ENCODE data around the gene CYYR1.

The CYYR1 gene

GRCh38 chr21:26554365-26554764, 18.7 kb downstream of the CYYR1 start:
- WGBS, result 95% methylated on average over 2 of the region's 2 CpGs
- peaks cover 11% of the 10 kb centered on the region for H3K36me3 ChIP-seq (ENCODE audit: insufficient read depth, low read length)
- no peaks in the 10 kb centered on the region for H3K9me3 ChIP-seq (ENCODE audit: insufficient read depth, low read depth, low read length)

GRCh38 chr21:26553898-26554297, 19.2 kb downstream of the CYYR1 start:
- H3K36me3 ChIP-seq (ENCODE audit: insufficient read depth, low read length), result peaks cover 6% of the 10 kb centered on the region
- no peak overlapping the region for H3K27ac ChIP-seq (ENCODE audit: low read depth, low read length)
- H3K4me1 ChIP-seq (ENCODE audit: insufficient read depth, low read length), result no peaks in the 10 kb centered on the region
- no peaks in the 10 kb centered on the region for H3K9me3 ChIP-seq (ENCODE audit: insufficient read depth, low read depth, low read length)
- H3K9ac ChIP-seq (ENCODE audit: low read depth, low read length), result no peak overlapping the region
- H3K4me3 ChIP-seq (ENCODE audit: low read length), result no peak overlapping the region
- 86% methylated on average over 1 of the region's 2 CpGs for WGBS
- no peaks in the 10 kb centered on the region for H3K27me3 ChIP-seq (ENCODE audit: insufficient read depth, low read length)

More at GRCh38 chr21:26554365-26554764, 18.7 kb downstream of the CYYR1 start:
- Histone ChIP-seq H3K4me3 (ENCODE audit: low read length) (no peak overlapping the region), H3K27me3 (ENCODE audit: insufficient read depth, low read length) (no peaks in the 10 kb centered on the region), H3K27ac (ENCODE audit: low read depth, low read length) (no peak overlapping the region), H3K4me1 (ENCODE audit: insufficient read depth, low read length) (no peaks in the 10 kb centered on the region), H3K9ac (ENCODE audit: low read depth, low read length) (no peak overlapping the region)

- no peaks in the 10 kb centered on the region; the same call in 1 of the 2 replicates for H3K36me3 ChIP-seq (ENCODE audit: insufficient read depth, low read length)
- no peaks in the 10 kb centered on the region for H3K27me3 ChIP-seq (ENCODE audit: insufficient read depth, low read length)
- WGBS, result 91% methylated on average over 2 of the region's 2 CpGs
- H3K4me1 ChIP-seq (ENCODE audit: insufficient read depth, low read length), result no peaks in the 10 kb centered on the region
- H3K4me3 ChIP-seq (ENCODE audit: low read length), result no peak overlapping the region
- H3K27ac ChIP-seq (ENCODE audit: low read depth, low read length), result no peak overlapping the region
- H3K9me3 ChIP-seq (ENCODE audit: insufficient read depth, low read depth, low read length), result no peaks in the 10 kb centered on the region
- H3K9ac ChIP-seq (ENCODE audit: low read depth, low read length), result no peak overlapping the region
Observed at GRCh38 chr21:26550326-26550725, 22.8 kb downstream of the CYYR1 start.

GRCh38 chr21:26546446-26547097, 26.5 kb downstream of the CYYR1 start:
- no peaks in the 10 kb centered on the region for H3K4me1 ChIP-seq (ENCODE audit: insufficient read depth, low read length)
- 93% methylated on average over 8 of the region's 8 CpGs for WGBS

GRCh38 chr21:26544201-26544775, 28.8 kb downstream of the CYYR1 start:
- no peak overlapping the region for H3K4me3 ChIP-seq (ENCODE audit: low read length)
- no peak overlapping the region for H3K27ac ChIP-seq (ENCODE audit: low read depth, low read length)
- no peaks in the 10 kb centered on the region for H3K9me3 ChIP-seq (ENCODE audit: insufficient read depth, low read depth, low read length)
- no peaks in the 10 kb centered on the region for H3K27me3 ChIP-seq (ENCODE audit: insufficient read depth, low read length)
- WGBS, result 95% methylated on average over 4 of the region's 7 CpGs
- peaks cover 5% of the 10 kb centered on the region; the same call in 1 of the 2 replicates for H3K4me1 ChIP-seq (ENCODE audit: insufficient read depth, low read length)
- peaks cover 7% of the 10 kb centered on the region; the same call in 1 of the 2 replicates for H3K36me3 ChIP-seq (ENCODE audit: insufficient read depth, low read length)
- no peak overlapping the region for H3K9ac ChIP-seq (ENCODE audit: low read depth, low read length)

More at GRCh38 chr21:26546446-26547097, 26.5 kb downstream of the CYYR1 start:
- Histone ChIP-seq H3K27ac (ENCODE audit: low read depth, low read length) (no peak overlapping the region), H3K36me3 (ENCODE audit: insufficient read depth, low read length) (peaks cover 7% of the 10 kb centered on the region; the same call in 1 of the 2 replicates), H3K9ac (ENCODE audit: low read depth, low read length) (no peak overlapping the region), H3K27me3 (ENCODE audit: insufficient read depth, low read length) (no peaks in the 10 kb centered on the region), H3K9me3 (ENCODE audit: insufficient read depth, low read depth, low read length) (no peaks in the 10 kb centered on the region), H3K4me3 (ENCODE audit: low read length) (no peak overlapping the region)

GRCh38 chr21:26540651-26541050, 32.4 kb downstream of the CYYR1 start:
- H3K27ac ChIP-seq (ENCODE audit: low read depth, low read length), result no peak overlapping the region
- no peaks in the 10 kb centered on the region for H3K27me3 ChIP-seq (ENCODE audit: insufficient read depth, low read length)
- peaks cover 5% of the 10 kb centered on the region; the same call in 1 of the 2 replicates for H3K4me1 ChIP-seq (ENCODE audit: insufficient read depth, low read length)
- no peak overlapping the region for H3K4me3 ChIP-seq (ENCODE audit: low read length)
- no peaks in the 10 kb centered on the region for H3K9me3 ChIP-seq (ENCODE audit: insufficient read depth, low read depth, low read length)
- H3K36me3 ChIP-seq (ENCODE audit: insufficient read depth, low read length), result peaks cover 9% of the 10 kb centered on the region; the same call in 1 of the 2 replicates
- no peak overlapping the region for H3K9ac ChIP-seq (ENCODE audit: low read depth, low read length)

- WGBS, result 80% methylated on average over 1 of the region's 2 CpGs
- Histone ChIP-seq H3K27ac (ENCODE audit: low read depth, low read length) (no peak overlapping the region), H3K9me3 (ENCODE audit: insufficient read depth, low read depth, low read length) (no peaks in the 10 kb centered on the region), H3K4me1 (ENCODE audit: insufficient read depth, low read length) (peaks cover 5% of the 10 kb centered on the region; the same call in 1 of the 2 replicates), H3K36me3 (ENCODE audit: insufficient read depth, low read length) (peaks cover 7% of the 10 kb centered on the region; the same call in 1 of the 2 replicates), H3K4me3 (ENCODE audit: low read length) (no peak overlapping the region), H3K9ac (ENCODE audit: low read depth, low read length) (no peak overlapping the region), H3K27me3 (ENCODE audit: insufficient read depth, low read length) (no peaks in the 10 kb centered on the region)
Observed at GRCh38 chr21:26539566-26539965, 33.5 kb downstream of the CYYR1 start.

GRCh38 chr21:26534517-26534916, 38.6 kb downstream of the CYYR1 start:
- WGBS, result 80% methylated on average over 3 of the region's 4 CpGs
- H3K9ac ChIP-seq (ENCODE audit: low read depth, low read length), result no peak overlapping the region

GRCh38 chr21:26532208-26532607, 40.9 kb downstream of the CYYR1 start:
- Histone ChIP-seq H3K4me1 (ENCODE audit: insufficient read depth, low read length) (peaks cover 9% of the 10 kb centered on the region), H3K9me3 (ENCODE audit: insufficient read depth, low read depth, low read length) (no peaks in the 10 kb centered on the region)
- 11% methylated on average over 1 of the region's 2 CpGs for WGBS

More at GRCh38 chr21:26534517-26534916, 38.6 kb downstream of the CYYR1 start:
- Histone ChIP-seq H3K27me3 (ENCODE audit: insufficient read depth, low read length) (no peaks in the 10 kb centered on the region), H3K4me3 (ENCODE audit: low read length) (no peak overlapping the region), H3K9me3 (ENCODE audit: insufficient read depth, low read depth, low read length) (no peaks in the 10 kb centered on the region), H3K4me1 (ENCODE audit: insufficient read depth, low read length) (peaks cover 9% of the 10 kb centered on the region), H3K27ac (ENCODE audit: low read depth, low read length) (no peak overlapping the region), H3K36me3 (ENCODE audit: insufficient read depth, low read length) (0 out of 2 replicates have a peak, but pooled peaks cover 3% of the 10 kb centered on the region)

GRCh38 chr21:26529526-26529925, 43.6 kb downstream of the CYYR1 start:
- peaks cover 9% of the 10 kb centered on the region for H3K4me1 ChIP-seq (ENCODE audit: insufficient read depth, low read length)
- no peaks in the 10 kb centered on the region for H3K36me3 ChIP-seq (ENCODE audit: insufficient read depth, low read length)
- H3K9ac ChIP-seq (ENCODE audit: low read depth, low read length), result no peak overlapping the region
- H3K4me3 ChIP-seq (ENCODE audit: low read length), result no peak overlapping the region
- no peak overlapping the region for H3K27ac ChIP-seq (ENCODE audit: low read depth, low read length)
- no peaks in the 10 kb centered on the region for H3K27me3 ChIP-seq (ENCODE audit: insufficient read depth, low read length)
- WGBS, result 86% methylated on average over 1 of the region's 1 CpG
- H3K9me3 ChIP-seq (ENCODE audit: insufficient read depth, low read depth, low read length), result no peaks in the 10 kb centered on the region

More at GRCh38 chr21:26532208-26532607, 40.9 kb downstream of the CYYR1 start:
- Histone ChIP-seq H3K4me3 (ENCODE audit: low read length) (no peak overlapping the region), H3K36me3 (ENCODE audit: insufficient read depth, low read length) (0 out of 2 replicates have a peak, but pooled peaks cover 3% of the 10 kb centered on the region), H3K27ac (ENCODE audit: low read depth, low read length) (no peak overlapping the region), H3K9ac (ENCODE audit: low read depth, low read length) (no peak overlapping the region), H3K27me3 (ENCODE audit: insufficient read depth, low read length) (no peaks in the 10 kb centered on the region)

GRCh38 chr21:26528882-26529281, 44.2 kb downstream of the CYYR1 start:
- H3K36me3 ChIP-seq (ENCODE audit: insufficient read depth, low read length), result peaks cover 4% of the 10 kb centered on the region; the same call in 1 of the 2 replicates
- no peak overlapping the region for H3K4me3 ChIP-seq (ENCODE audit: low read length)
- no peak overlapping the region for H3K9ac ChIP-seq (ENCODE audit: low read depth, low read length)
- peaks cover 9% of the 10 kb centered on the region for H3K4me1 ChIP-seq (ENCODE audit: insufficient read depth, low read length)
- H3K9me3 ChIP-seq (ENCODE audit: insufficient read depth, low read depth, low read length), result no peaks in the 10 kb centered on the region
- H3K27ac ChIP-seq (ENCODE audit: low read depth, low read length), result no peak overlapping the region
- H3K27me3 ChIP-seq (ENCODE audit: insufficient read depth, low read length), result no peaks in the 10 kb centered on the region

All from HUES64 (cell line).